HepG2 (cell line): ENCODE results near the gene FBXL4. TPM values are rescaled to one million over a fixed set of nuclear protein-coding genes. Genes with fewer than 3 reads are reported as not detected.

Experiments
- ATAC-seq: fragments of 200-7000 bp; cut with Tn5 transposase; 3 replicates; pipeline ENCODE4 v1.9.1; 2020; ENCODE audit warnings: mild to moderate bottlenecking, moderate library complexity
- BruUV-seq: library from RNA; stranded (reverse); fragments of 400-500 nt; replicated peaks from 2 replicates; lab custom pipeline; 2021; lab: Mats Ljungman, UMichigan
- CTCF ChIA-PET: fragments of 300-600 bp; formaldehyde crosslinking; extraction: SDS; loops from one replicate; lab custom pipeline; 2021; ENCODE audit warnings: low total read pairs, inconsistent platforms, low intra/inter-chr PET ratio; lab: Yijun Ruan, JAX
- POLR2A ChIA-PET: fragments of 350-600 bp; sonication (Branson Sonifier 250); formaldehyde crosslinking; loops from one replicate; lab custom pipeline; 2020; ENCODE audit warnings: antibody characterized with exemption, inconsistent platforms; lab: Yijun Ruan, JAX
- DNase-seq: peaks from one replicate; pipeline ENCODE4 v3.0.0-alpha.2; 2015; ENCODE audit warnings: low spot score
- FAIRE-seq: peaks from 3 replicates; lab custom pipeline; 2011; peaks lifted over from hg19 to GRCh38; lab: Jason Lieb, UNC
- H2AFZ ChIP-seq: one replicate; pipeline ENCODE4 v1.6.1; 2011; ENCODE audit warnings: low read length, inconsistent platforms
- H3K27ac ChIP-seq: fragments of 300-600 bp; 3 replicates; pipeline ENCODE4 v1.8.0; 2011; ENCODE audit warnings: mixed run types, mild to moderate bottlenecking, mixed read lengths, low read length, inconsistent platforms; ENCODE audit not compliant: insufficient read depth; ENCODE audit errors: extremely low read length
- H3K27me3 ChIP-seq, 2 experiments: fragments of 200-600 bp in 1 of 2; 2 replicates in 1 of 2; 3 replicates in 1 of 2; pipeline versions ENCODE4 v1.6.0 to v1.8.0; 2011; ENCODE audit warnings: low read length in 2 of 2, mild to moderate bottlenecking in 2 of 2, moderate library complexity in 2 of 2, inconsistent platforms in 1 of 2; ENCODE audit not compliant: insufficient read depth in 2 of 2, control insufficient read depth in 1 of 2
- H3K36me3 ChIP-seq, 2 experiments: fragments of 200-600 bp in 1 of 2; replicated peaks in 1 of 2; 2 replicates in 1 of 2; 3 replicates in 1 of 2; pipeline versions ENCODE4 v1.5.1 to v1.8.0; 2011; ENCODE audit warnings: low read length in 2 of 2, inconsistent platforms in 1 of 2; ENCODE audit not compliant: insufficient read depth in 2 of 2, control insufficient read depth in 1 of 2
- H3K4me1 ChIP-seq: 2 replicates; pipeline ENCODE4 v1.5.1; 2012; ENCODE audit warnings: low read length, inconsistent platforms; ENCODE audit not compliant: insufficient read depth
- H3K4me2 ChIP-seq: 2 replicates; pipeline ENCODE4 v1.6.0; 2011; ENCODE audit warnings: low read depth, low read length, inconsistent platforms
- H3K4me3 ChIP-seq, 3 experiments: fragments of 200-600 bp in 1 of 3; sonication (generic), shearing (Covaris generic) in 1 of 3; replicated peaks in 1 of 3; 2 replicates each; pipeline ENCODE4 v1.5.1; 2011 to 2016; ENCODE audit warnings: low read length in 3 of 3, inconsistent platforms in 2 of 3, low read depth in 2 of 3, mild to moderate bottlenecking in 2 of 3, control low read depth in 1 of 3, mixed read lengths in 1 of 3; ENCODE audit not compliant: insufficient read depth in 1 of 3
- H3K79me2 ChIP-seq: one replicate; pipeline ENCODE4 v1.6.1; 2011; ENCODE audit warnings: low read length, inconsistent platforms; ENCODE audit not compliant: insufficient read depth
- H3K9ac ChIP-seq: 2 replicates; pipeline ENCODE4 v1.6.0; 2011; ENCODE audit warnings: mild to moderate bottlenecking, low read depth, low read length, inconsistent platforms; ENCODE audit not compliant: insufficient read depth
- H3K9me3 ChIP-seq: 2 replicates; pipeline ENCODE4 v1.5.1; 2012; ENCODE audit warnings: mild to moderate bottlenecking, low read length
- H4K20me1 ChIP-seq: 2 replicates; pipeline ENCODE4 v1.6.0; 2011; ENCODE audit warnings: inconsistent platforms, mild to moderate bottlenecking, low read length, moderate library complexity; ENCODE audit not compliant: insufficient read depth
- SMAD3 ChIP-seq: sonication (generic); formaldehyde crosslinking; IDR thresholded peaks from 2 replicates; pipeline ENCODE4 v1.4.0; 2020; ENCODE audit warnings: missing genetic modification reagents
- THAP11 ChIP-seq: IDR thresholded peaks from 2 replicates; pipeline ENCODE4 v1.6.1; 2016; ENCODE audit warnings: missing biosample characterization, missing genetic modification reagents
- ZFX ChIP-seq: sonication (generic); formaldehyde crosslinking; IDR thresholded peaks from 2 replicates; pipeline ENCODE4 v1.4.0; 2020; ENCODE audit warnings: mild to moderate bottlenecking, low read depth, missing genetic modification reagents, moderate library complexity
- ZNF44 ChIP-seq: sonication (generic); formaldehyde crosslinking; IDR thresholded peaks from 2 replicates; pipeline ENCODE4 v1.5.1; 2020; ENCODE audit warnings: mild to moderate bottlenecking, missing genetic modification reagents
- ZSCAN21 ChIP-seq: sonication (generic); formaldehyde crosslinking; IDR thresholded peaks from 2 replicates; pipeline ENCODE4 v1.8.0; 2022; ENCODE audit warnings: mild to moderate bottlenecking, missing genetic modification reagents, moderate library complexity, borderline replicate concordance
- WGBS: methylation state at CpG from one replicate; pipeline ENCODE4 v1.1.6; 2017; ENCODE audit warnings: low lambda C conversion rate; 5-methylcytosine and 5-hydroxymethylcytosine counted together
- in situ Hi-C: cut with HindIII; loops from 2 replicates; pipeline ENCODE4 v1.10.0; 2017; ENCODE audit warnings: low pct_unique_long_range_greater_than_20kb; ENCODE audit not compliant: extremely low pct_ligation_motif_present
- intact Hi-C: fragments of 100-400 bp; cut with micrococcal nuclease; formaldehyde crosslinking; loops from one replicate; pipeline ENCODE4 v1.10.0; 2022; ENCODE audit not compliant: unreplicated experiment
- polyA plus RNA-seq, 8 experiments: library from polyadenylated mRNA; depleted of rRNA in 3 of 8; stranded (reverse) in 7 of 8; unstranded in 1 of 8; fragments of >200 nt; fragmentation: Illumina TruSeq in 4 of 8; extraction: Trizol in 4 of 8; gene quantifications; 2 replicates each; pipeline versions ENCODE4 v1.2.1 to v1.2.3, GENCODE V29; 2011 to 2016; ENCODE audit warnings: low read depth in 4 of 8, missing spikeins in 1 of 8, mixed read lengths in 1 of 8; ENCODE audit not compliant: insufficient read depth in 1 of 8
- total RNA-seq, 5 experiments: library from RNA; depleted of rRNA; stranded (reverse); fragments of >200 nt; fragmentation: Illumina TruSeq; extraction: Trizol; gene quantifications; 2 replicates each; pipeline ENCODE4 v1.2.3, GENCODE V29; 2016; ENCODE audit warnings: low read depth in 1 of 5
- TF ChIP-seq, protein P1 (sequence below): sonication (generic); formaldehyde crosslinking; IDR thresholded peaks from 2 replicates; pipeline ENCODE4 v1.4.0; 2020; ENCODE audit warnings: missing genetic modification reagents, borderline replicate concordance
- TF ChIP-seq, protein P2 (sequence below): sonication (generic); formaldehyde crosslinking; IDR thresholded peaks from 2 replicates; pipeline ENCODE4 v1.5.0; 2020; ENCODE audit warnings: missing genetic modification reagents, mild to moderate bottlenecking, borderline replicate concordance

Gene FBXL4
- total and polyA plus RNA-seq, 2 of the 13 experiments (the other 11 are each of a cell fraction or from before 2014, with no cell fraction given), result 13.2 to 17.6 TPM

DNA sequence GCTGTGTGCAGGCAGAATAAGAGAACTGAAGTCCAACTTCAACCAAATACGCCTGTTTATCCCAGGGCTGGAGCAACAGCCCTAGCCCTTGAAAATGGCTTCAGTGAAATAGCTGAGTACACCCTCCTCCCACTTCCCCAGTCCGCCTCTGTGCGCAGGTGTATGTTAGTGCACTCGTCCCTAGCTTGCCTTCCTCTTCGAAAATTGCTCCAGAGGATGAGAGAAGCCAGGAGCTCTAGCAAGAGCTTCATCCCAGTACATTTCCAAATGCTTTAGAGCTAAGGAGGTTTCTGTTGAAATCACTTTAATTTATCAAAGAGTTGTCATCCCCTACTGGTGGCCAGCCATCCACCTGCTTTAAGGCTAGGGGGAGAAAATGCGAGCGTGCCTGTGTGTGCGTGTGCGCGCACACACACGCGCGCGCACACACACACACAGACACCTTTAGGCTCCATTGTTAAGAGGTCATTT, 118.8 kb downstream of the FBXL4 start:
- peaks cover 7 to 86% of the 10 kb centered on the region in 2 experiments; a peak in 4 of 5 replicates for H3K27me3 ChIP-seq
- H3K79me2 ChIP-seq, result no peaks in the 10 kb centered on the region
- no peak for DNase-seq
- no peak for ATAC-seq
- no peak for FAIRE-seq
- TF ChIP-seq ZFX (CRISPR knock-in tag) (no peak), THAP11 (CRISPR knock-in tag) (no peak), SMAD3 (CRISPR knock-in tag) (no peak), ZSCAN21 (no peak), ZNF44 (CRISPR knock-in tag) (no peak)
- TF ChIP-seq, protein P1, sequence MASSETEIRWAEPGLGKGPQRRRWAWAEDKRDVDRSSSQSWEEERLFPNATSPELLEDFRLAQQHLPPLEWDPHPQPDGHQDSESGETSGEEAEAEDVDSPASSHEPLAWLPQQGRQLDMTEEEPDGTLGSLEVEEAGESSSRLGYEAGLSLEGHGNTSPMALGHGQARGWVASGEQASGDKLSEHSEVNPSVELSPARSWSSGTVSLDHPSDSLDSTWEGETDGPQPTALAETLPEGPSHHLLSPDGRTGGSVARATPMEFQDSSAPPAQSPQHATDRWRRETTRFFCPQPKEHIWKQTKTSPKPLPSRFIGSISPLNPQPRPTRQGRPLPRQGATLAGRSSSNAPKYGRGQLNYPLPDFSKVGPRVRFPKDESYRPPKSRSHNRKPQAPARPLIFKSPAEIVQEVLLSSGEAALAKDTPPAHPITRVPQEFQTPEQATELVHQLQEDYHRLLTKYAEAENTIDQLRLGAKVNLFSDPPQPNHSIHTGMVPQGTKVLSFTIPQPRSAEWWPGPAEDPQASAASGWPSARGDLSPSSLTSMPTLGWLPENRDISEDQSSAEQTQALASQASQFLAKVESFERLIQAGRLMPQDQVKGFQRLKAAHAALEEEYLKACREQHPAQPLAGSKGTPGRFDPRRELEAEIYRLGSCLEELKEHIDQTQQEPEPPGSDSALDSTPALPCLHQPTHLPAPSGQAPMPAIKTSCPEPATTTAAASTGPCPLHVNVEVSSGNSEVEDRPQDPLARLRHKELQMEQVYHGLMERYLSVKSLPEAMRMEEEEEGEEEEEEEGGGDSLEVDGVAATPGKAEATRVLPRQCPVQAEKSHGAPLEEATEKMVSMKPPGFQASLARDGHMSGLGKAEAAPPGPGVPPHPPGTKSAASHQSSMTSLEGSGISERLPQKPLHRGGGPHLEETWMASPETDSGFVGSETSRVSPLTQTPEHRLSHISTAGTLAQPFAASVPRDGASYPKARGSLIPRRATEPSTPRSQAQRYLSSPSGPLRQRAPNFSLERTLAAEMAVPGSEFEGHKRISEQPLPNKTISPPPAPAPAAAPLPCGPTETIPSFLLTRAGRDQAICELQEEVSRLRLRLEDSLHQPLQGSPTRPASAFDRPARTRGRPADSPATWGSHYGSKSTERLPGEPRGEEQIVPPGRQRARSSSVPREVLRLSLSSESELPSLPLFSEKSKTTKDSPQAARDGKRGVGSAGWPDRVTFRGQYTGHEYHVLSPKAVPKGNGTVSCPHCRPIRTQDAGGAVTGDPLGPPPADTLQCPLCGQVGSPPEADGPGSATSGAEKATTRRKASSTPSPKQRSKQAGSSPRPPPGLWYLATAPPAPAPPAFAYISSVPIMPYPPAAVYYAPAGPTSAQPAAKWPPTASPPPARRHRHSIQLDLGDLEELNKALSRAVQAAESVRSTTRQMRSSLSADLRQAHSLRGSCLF (CRISPR knock-in tag), result no peak
- TF ChIP-seq, protein P2, sequence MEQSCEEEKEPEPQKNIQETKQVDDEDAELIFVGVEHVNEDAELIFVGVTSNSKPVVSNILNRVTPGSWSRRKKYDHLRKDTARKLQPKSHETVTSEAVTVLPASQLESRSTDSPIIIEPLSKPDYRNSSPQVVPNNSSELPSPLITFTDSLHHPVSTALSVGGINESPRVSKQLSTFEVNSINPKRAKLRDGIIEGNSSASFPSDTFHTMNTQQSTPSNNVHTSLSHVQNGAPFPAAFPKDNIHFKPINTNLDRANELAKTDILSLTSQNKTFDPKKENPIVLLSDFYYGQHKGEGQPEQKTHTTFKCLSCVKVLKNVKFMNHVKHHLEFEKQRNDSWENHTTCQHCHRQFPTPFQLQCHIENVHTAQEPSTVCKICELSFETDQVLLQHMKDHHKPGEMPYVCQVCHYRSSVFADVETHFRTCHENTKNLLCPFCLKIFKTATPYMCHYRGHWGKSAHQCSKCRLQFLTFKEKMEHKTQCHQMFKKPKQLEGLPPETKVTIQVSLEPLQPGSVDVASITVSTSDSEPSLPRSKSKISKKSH (CRISPR knock-in tag), result no peak
- no peak overlapping the region for H3K4me3 ChIP-seq
- no peaks in the 10 kb centered on the region for H4K20me1 ChIP-seq
- intact Hi-C loops, result no loop called here
- H2AFZ ChIP-seq, result no peak overlapping the region
- no peaks in the 10 kb centered on the region for H3K9me3 ChIP-seq
- in situ Hi-C loops, result loop anchor here (25.0 kb wide), 5 partner anchors 283 to 1767 kb away; no protein-coding TSS in a partner anchor
- CTCF ChIA-PET, result no interaction called here
- POLR2A ChIA-PET, result no interaction called here
- H3K4me2 ChIP-seq, result no peak overlapping the region
- H3K9ac ChIP-seq, result no peak overlapping the region
- no peak overlapping the region for H3K27ac ChIP-seq
- H3K4me1 ChIP-seq, result peaks cover 13% of the 10 kb centered on the region; the same call in 1 of the 2 replicates
- WGBS, result 62% methylated on average over 11 of the region's 14 CpGs
- BruUV-seq, result no TSS peak
- H3K36me3 ChIP-seq, result no peaks in the 10 kb centered on the region
